IPS-18c (cell line): Measurements from ENCODE around the gene TESPA1.

Experiments
- H3K4me3 ChIP-seq: 2 replicates; pipeline ENCODE4 v1.7.0; 2013; ENCODE audit warnings: low read depth, mild to moderate bottlenecking, low read length, moderate library complexity; ENCODE audit not compliant: insufficient read depth
- H3K9me3 ChIP-seq: one replicate; pipeline ENCODE4 v1.6.1; 2013; ENCODE audit warnings: mild to moderate bottlenecking, low read length, moderate library complexity; ENCODE audit not compliant: control insufficient read depth, insufficient read depth

Gene TESPA1

DNA sequence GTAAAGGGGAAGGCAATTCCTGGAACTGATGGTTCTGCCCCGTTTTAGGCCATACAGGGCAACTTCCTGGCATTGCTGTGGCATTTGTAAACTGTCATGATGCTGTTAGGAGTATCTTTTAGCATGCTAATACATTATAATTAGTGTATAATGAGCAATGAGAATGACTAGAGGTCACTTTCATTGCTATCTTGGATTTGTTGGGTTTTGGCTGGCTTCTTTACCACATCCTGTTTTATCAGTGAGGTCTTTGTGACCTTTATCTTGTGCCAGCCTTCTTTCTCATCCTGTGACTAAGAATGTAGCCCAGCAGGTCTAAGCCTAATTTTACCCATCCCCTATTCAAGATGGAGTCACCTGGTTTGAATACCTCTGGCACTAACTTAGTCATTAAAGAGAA, 51.2 kb downstream of the TESPA1 start:
- Histone ChIP-seq H3K4me3 (no peak overlapping the region), H3K9me3 (no peaks in the 10 kb centered on the region)

DNA sequence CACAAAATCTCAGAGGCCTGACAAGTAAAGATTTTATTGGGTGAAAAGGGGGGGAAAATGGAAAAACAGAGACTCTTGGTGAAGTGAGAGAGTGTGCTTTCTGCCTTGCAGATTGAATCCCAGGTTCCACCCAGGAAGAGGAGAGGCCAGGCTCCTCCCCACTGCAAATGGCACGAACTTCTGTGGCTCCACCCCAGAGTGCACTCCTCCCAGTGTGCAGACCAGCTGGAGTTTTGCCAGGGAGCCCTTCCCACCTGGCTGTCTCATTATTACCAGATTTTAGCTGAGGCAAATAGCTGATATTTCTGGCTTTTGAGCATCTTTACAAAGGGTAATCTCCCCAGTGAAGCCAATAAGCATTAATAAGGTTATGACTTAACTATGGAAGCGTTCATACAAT, 51.9 kb downstream of the TESPA1 start:
- H3K9me3 ChIP-seq: no peaks in the 10 kb centered on the region
- no peak overlapping the region for H3K4me3 ChIP-seq

DNA sequence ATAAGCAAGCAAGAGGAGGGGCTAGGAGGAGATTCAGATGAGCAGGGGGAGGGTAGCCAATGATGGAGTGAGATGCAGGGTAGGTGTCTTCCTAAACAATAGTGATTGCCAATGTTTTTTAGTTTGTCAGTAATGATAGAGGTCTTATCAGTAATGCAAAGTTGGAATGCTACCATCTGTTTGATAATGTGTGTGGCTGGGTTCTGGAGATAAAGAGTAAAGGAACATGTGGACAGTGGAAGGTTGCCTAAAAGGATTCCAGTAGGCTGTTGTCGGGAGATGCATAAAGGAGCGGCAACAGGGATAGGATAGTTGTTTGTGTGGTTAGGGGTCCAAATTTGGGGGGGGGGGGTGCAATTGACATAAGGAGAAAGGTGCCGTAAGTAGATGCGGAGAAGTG, 52.5 kb downstream of the TESPA1 start:
- Histone ChIP-seq H3K4me3 (no peak overlapping the region), H3K9me3 (no peaks in the 10 kb centered on the region)

DNA sequence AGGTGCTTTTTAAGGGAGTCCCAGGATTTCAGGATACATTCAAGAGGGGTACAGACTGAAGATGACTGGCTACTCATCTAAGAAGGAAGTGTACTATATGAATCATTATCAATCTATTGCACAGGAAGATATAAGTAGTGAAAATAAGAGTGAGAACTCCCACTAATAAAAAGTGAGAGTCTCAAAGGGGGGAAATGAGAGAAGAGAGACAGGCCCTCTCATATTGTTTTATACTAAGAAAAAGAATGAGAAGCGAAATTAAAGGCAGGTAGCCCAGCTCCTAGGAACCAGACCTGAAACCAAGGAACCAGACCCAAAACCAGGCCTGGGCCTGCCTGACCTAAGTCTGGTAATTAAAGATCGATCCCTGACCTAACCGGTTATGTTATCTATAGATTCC, 54.6 kb downstream of the TESPA1 start:
- H3K9me3 ChIP-seq: peaks cover 6% of the 10 kb centered on the region

DNA sequence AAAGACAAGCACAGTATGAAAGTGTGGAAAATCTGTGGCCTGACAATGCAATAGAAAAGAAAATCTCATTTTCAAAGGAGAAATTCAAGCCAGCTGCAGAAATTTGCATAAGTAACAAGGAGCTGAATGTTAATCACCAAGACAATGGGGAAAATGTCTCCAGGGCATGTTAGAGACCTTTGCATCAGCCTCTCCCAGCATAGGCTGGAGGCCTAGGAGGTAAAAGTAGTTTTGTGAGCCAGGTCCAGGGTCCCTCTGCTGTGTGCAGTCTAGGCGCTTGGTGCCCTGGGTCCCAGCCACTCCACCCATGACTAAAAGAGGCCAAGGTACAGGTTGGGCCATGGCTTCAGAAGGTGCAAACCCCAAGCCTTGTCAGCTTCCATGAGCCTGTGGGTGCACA, 58.3 kb downstream of the TESPA1 start:
- Histone ChIP-seq H3K9me3 (peaks cover 6% of the 10 kb centered on the region), H3K4me3 (no peak overlapping the region)

More for the DNA sequence above, 54.6 kb downstream of the TESPA1 start:
- H3K4me3 ChIP-seq: no peak overlapping the region

DNA sequence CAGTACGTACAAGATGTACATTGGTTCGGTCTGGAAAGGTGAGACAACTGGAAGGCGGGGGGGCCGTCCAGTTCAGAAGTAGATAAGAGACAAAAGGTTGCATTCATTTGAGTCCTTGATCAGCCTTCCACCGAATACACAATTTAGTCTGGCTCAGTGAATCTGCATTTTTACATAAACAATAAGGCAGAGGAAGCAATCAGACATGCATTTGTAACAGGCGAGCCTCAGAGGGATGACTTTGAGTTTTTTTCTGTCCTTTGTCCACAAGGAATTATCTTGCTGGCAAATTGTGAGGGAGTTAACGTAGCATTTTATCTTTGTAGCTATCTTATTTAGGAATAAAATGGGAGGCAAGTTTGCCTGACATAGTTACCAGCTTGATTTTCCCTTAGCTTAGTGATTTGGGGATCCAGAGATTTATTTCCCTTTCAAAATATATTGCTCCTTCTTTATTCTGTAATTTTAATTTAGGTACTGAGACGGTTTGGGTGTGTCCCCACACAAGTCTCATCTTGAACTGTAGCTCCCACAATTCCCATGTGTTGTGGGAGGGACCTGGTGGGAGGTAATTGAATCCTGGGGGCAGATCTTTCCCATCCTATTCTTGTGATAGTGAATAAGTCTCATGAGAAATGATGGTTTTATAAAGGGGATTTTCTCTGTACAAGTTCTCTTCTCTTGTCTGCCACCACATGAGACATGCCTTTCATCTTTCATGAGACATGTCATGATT, 59.4 kb downstream of the TESPA1 start:
- Histone ChIP-seq H3K9me3 (peaks cover 6% of the 10 kb centered on the region), H3K4me3 (no peak overlapping the region)

DNA sequence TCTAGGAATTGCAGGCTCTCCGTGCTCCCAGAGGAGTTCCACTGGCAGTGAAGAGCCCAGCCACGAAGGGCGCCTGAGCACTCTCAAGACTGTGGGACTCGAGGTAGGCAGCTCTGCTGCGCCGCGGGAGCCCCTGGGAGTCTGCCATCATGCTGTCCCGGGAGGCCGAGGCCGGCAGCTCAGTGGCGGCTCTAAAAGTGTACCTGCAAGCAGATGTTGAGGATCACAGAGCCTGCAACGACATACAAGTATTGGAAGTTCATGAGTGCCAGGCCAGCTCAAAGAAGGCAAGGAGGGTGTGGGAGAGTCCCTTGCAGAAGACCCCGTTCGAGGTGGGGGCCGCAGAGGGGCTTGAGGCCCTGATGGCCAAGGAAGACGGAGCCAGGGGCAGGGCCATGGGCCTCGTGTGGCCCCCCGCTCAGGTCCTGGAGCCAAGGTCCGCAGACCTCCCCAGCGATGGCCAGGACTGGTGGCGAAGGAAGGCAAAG, 67.5 kb downstream of the TESPA1 start:
- Histone ChIP-seq H3K4me3 (no peak overlapping the region), H3K9me3 (no peaks in the 10 kb centered on the region)
